LNCAP (cell line): ENCODE measurements around the gene RETREG1.

Experiments used
- TF ChIP-seq, protein P1 (sequence below): fragments of 450-650 bp; IDR thresholded peaks from 2 replicates; pipeline ENCODE4 v1.5.1; 2017; ENCODE audit warnings: mild to moderate bottlenecking

The RETREG1 gene

DNA sequence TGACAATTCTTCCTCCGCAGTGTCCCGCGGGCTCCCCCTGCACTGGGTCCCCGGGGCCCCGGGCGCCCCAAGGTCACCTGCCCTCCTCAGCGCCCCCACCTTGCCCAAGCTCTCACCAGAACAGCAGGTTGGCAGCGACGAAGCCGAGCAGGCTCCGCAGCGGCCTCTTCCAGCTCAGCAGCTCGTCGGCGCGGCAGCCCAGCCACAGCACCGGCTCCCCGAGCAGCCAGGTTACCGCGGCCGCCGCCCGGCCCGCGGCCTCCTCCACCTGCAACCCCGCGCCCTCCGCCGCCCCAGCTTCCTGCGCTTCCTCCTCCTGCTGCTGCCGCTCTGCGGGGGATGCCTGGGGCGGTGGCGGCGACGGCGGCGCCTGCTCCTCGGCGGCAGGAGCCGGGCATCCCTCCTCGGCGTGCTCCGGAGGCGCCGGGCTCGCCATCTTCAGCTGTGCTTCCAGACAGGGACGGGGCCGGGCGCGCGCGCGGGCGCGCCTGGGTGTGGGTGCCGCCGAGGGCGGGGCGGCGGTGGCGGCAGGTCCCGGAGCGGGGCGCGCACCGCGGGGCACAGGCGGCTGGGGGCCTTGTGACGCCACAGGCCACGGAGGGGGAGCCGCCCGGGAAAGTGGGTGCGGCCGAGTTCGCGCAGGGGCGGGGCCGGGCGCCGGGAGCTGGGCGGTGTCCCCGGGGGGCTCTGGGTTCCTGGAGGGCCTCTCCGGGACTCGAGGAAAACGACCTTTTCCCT, at the start of gene RETREG1:
Gene RETREG1 (minus strand): TSS at position 462 of the 738 bp plus-strand sequence. CDS start 26 bp downstream, at position 436.
- TF ChIP-seq, protein P1, sequence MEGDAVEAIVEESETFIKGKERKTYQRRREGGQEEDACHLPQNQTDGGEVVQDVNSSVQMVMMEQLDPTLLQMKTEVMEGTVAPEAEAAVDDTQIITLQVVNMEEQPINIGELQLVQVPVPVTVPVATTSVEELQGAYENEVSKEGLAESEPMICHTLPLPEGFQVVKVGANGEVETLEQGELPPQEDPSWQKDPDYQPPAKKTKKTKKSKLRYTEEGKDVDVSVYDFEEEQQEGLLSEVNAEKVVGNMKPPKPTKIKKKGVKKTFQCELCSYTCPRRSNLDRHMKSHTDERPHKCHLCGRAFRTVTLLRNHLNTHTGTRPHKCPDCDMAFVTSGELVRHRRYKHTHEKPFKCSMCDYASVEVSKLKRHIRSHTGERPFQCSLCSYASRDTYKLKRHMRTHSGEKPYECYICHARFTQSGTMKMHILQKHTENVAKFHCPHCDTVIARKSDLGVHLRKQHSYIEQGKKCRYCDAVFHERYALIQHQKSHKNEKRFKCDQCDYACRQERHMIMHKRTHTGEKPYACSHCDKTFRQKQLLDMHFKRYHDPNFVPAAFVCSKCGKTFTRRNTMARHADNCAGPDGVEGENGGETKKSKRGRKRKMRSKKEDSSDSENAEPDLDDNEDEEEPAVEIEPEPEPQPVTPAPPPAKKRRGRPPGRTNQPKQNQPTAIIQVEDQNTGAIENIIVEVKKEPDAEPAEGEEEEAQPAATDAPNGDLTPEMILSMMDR = no peak

- TF ChIP-seq, protein P1 = no peak
Observed at GRCh38 chr5:16666130-16666882, 49.5 kb upstream of the RETREG1 start.

DNA sequence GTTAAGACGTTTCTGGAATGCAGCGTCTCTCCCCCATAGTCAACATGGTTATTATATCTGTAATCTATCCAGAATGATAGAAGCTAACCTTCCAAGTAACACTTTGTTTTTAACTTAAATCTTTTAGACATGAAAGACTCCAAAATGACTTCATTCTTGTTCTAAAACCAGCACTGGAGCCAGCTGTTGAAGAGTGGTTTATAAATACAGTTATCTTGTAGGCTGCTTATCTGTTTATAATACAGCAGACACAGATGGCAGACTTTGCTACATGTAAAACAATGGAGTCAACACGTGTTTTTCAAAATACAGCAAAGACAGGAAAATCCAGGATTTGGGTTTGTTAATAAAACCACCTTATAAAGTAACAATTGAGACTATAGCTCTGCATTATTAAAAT, 48.8 kb upstream of the RETREG1 start:
- TF ChIP-seq, protein P1 = no peak

GRCh38 chr5:16664368-16664767, 47.6 kb upstream of the RETREG1 start:
- TF ChIP-seq, protein P1 = no peak

- TF ChIP-seq, protein P1 = no peak
Observed at GRCh38 chr5:16663840-16664239, 47.0 kb upstream of the RETREG1 start.

- TF ChIP-seq, protein P1 = no peak
Observed at GRCh38 chr5:16661713-16662112, 44.9 kb upstream of the RETREG1 start.

DNA sequence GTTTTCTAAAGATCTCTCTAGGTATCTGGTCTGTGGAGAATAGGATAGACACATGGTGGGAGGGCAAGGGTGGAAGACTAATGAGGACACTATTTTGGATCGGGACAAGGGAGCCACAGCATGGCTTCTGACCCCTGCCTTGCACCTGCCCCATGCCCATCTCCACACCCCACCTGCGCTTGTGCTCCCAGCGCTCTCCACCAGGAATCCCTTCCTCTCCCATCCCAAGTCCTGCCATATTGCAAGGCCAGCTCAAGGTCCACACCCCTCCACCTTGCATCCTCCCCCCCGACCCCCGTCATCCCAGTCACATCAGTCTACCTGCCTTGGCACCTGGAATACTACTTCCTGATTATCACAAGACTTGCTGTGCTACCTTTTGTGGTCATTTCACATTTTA, 44.2 kb upstream of the RETREG1 start:
- TF ChIP-seq, protein P1 = no peak
